GM21528 (cell line): Measurements from ENCODE around the gene SEC14L5.
A peak's percentile ranks its signal among the peaks of the same experiment; 100 is the strongest.
"Not testable (repeated sequence)": the region's sequence is repeated elsewhere in the genome, so short reads cannot be mapped to it uniquely, and the experiment has no call there.

Experiments used
- ATAC-seq: cut with Tn5 transposase; IDR thresholded peaks from one replicate; pipeline ENCODE4 v1.9.1; 2021; ENCODE audit warnings: mild to moderate bottlenecking, moderate library complexity; ENCODE audit not compliant: unreplicated experiment, low FRiP score

The SEC14L5 gene

GRCh38 chr16:4948903-4949766 lies 9.0 kb upstream of the SEC14L5 start:
- no peak for ATAC-seq

- ATAC-seq = no peak
These were observed 8.1 kb upstream of the SEC14L5 start for GRCh38 chr16:4949986-4950385.

DNA sequence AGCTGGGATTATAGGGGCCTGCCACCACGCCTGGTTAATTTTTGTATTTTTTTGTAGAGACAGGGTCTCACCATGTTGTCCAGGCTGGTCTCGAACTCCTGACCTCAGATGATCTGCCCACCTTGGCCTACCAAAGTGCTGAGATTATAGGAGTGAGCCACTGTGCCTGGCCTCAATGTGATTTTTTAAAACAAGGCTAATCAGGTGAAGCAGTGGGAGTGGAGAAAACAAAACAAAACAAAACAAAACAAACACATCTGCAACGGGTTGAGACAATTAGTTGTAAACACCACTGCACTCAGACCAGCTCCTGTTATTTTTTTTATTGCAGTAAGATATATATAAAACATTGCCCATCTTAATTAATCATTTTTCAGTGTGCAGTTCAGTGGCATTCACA lies 6.5 kb upstream of the SEC14L5 start:
- not testable (repeated sequence) for ATAC-seq

- no peak for ATAC-seq
These were observed 3.4 kb upstream of the SEC14L5 start for GRCh38 chr16:4954714-4955113.

DNA sequence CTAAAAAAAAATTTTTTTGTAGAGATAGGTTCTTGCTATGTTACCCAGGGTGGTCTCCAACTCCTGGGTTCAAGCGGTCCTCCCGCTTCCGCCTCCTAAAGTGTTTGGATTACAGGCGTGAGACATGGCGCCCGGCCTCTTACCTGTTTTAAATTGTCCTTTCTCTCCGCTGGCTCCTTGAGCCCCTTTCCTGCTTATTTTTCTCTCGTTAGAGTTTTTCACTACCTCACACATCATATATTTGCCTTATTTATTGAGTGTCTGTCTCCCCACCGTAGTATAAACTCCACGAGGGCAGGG lies 760 bp upstream of the SEC14L5 start:
- ATAC-seq = no peak

DNA sequence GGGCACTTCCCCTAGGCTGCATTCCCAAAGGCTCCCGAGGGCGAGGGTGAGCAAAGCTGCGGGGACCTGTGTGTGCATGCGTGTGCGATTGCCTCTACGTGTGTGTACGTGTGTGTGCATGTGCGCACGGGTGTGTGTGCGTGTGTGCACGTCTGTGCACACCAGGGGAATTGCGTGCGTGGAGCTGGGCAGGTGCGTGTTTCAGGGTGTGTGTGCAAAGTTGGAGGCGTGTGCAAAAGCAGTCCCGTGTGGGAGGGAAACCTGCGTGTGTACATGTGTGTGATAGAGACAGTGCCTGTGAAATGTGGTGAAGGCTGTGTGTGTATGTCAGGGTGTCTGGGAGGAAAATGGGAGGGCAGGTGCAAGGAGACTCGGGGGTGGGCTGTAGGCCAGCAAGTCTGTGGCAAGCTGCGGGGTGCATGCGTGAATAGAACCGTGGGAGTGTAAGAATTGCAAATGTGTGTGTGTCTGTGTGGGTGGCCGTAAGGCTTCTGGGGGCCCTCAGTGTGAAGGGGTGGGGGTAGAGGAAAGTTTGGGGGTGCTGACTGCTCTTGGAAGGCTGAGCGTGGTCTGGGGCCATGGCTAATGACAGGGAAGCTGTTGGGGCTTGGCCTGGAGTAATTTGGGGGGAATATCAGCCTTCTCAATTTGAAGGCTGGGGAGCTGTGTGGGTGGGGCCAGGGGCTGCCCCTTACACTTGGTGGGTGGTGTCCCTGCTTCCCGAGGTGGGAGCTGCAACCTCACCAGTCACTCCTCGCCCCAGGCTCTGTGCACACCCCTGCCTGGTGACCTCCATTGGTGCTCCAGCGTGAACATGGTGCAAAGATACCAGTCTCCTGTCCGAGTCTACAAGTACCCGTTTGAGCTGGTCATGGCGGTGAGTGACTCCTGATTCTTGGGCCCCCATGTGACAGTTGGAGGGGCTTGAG lies 644 bp downstream of the SEC14L5 start:
- no peak for ATAC-seq

DNA sequence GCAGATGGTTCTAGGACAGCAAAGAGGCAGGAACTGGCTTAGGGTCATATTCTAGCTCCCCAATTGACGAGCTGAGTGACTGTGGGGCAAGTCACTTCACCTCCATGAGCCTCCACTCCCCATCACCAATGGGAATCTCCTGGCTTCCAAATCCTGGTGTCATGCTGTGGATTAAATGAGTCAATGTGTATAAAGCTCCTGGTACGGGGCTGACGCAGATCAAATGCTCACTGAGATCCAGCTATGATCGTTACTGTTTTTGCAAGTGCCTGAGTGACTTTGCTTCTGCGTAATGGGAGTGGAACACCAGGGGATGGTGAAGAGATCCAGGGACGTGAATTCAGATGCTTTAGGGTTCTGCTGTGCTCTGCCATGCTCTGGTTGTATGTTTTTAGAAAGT lies 2.4 kb downstream of the SEC14L5 start:
- ATAC-seq = no peak

DNA sequence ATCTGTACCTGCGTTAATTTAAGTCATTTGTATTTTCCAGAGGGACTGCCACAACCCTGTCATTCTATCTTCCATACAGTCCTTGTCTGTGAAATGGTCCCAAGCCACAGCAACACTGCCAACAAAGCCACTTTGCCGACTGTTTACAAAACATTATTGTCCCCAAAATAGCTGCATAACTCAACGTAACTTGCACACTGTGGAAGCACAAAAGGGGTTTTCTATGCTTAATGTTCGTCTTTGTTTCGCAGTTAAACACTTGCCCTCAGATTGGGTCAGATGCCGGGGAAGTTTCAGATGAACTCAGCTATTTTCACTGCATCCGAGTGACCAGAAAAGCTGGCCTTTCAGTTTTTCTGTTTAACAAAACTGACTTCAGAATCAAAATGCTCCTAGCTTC lies 4.6 kb downstream of the SEC14L5 start:
- no peak for ATAC-seq

GRCh38 chr16:4963527-4963926 lies 5.4 kb downstream of the SEC14L5 start:
- not testable (repeated sequence) for ATAC-seq

DNA sequence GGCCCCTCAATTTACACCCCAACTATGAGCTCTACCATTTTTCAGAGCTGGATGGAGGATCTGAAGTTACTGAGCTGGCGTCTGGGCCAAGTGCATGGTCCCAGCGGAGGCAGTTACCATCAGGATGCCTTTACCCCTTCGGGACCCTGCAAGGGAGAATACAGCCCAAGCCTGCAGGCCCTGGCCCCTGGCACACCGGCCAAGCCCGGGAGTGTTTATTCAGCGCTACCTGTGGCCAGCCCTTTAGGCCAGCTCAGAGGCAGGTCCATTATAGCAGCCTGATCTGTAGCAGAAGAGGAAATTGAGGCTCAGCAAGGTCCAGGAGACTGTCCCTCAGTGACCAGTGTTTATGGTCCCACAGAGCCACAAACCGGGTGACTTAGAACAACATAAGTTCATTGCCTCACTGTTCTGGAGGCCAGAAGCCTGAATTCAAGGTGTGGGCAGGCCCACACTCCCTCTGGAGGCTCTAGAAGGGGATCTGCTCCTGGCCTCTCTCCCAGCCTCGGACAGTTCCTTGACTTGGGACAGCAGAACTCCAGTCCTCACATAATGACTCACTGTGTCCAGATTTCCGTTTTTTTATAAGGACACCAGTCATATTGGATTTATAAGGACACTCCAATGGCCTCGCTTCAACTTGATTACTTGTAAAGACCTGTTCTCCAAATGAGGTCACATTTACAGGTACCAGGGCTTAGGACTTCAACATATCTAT lies 8.8 kb downstream of the SEC14L5 start:
- ATAC-seq = no peak

DNA sequence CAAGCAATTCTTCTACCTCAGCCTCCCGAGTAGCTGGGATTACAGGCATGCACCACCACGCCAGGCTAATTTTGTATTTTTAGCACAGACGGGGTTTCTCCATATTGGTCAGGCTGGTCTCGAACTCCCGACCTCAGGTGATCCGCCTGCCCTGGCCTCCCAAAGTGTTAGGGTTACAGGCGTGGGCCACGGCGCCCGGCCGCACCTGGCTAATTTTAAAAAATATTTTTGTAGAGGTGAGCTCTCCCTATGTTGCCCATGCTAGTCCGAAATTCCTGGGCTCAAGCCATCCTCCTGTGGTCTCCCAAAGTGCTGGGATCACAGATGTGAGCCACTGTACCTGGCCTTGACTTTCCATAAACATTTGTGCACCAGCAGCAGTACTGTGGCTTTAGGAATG lies 10.1 kb downstream of the SEC14L5 start:
- ATAC-seq = not testable (repeated sequence)

DNA sequence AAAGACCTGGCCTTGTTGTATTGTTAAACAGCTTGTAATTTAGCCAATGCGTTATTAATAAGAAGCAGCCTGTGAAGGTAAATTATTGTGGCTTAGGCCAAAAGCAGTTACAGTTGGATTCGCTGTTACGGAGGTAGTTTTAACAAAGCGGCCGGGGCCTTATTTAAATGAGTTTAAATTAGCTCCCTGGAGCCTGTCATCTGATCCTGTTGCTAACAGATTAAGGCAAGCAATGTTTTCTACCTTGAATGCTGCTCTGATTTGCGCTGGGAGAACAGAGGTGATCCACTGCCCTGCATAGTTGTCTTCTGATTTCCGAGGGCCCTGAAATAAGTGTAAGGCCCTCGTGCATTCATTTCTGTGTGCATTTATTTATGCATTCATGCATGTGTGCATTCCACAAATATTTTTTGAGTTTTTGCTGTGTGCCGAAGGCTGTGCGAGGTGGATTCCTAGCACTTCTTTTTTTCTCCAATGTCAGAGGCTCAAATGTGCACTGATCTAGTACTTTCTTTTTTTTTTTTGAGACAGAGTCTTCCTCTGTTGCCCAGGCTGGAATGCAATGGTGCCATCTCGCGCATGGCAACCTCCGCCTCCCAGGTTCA lies 10.9 kb downstream of the SEC14L5 start:
- ATAC-seq = no peak

DNA sequence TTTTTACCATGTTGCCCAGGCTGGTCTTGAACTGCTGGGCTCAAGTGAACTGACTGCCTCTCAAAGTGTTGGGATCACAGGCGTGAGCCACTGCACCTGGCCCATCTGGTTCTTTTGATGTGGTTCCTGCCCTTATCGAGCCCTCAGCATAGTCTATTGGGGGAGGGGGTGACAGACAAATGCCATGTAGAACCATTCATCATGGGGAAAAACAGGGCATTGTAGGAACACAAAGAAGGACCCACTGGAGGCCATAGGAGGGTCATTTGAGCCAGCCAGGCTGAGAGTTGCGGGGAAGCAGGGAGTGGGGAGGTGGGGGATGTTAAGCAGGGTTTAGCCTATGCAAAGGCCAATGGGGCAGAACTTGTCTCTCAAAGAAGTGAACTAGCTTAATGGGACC lies 11.9 kb downstream of the SEC14L5 start:
- ATAC-seq = no peak

DNA sequence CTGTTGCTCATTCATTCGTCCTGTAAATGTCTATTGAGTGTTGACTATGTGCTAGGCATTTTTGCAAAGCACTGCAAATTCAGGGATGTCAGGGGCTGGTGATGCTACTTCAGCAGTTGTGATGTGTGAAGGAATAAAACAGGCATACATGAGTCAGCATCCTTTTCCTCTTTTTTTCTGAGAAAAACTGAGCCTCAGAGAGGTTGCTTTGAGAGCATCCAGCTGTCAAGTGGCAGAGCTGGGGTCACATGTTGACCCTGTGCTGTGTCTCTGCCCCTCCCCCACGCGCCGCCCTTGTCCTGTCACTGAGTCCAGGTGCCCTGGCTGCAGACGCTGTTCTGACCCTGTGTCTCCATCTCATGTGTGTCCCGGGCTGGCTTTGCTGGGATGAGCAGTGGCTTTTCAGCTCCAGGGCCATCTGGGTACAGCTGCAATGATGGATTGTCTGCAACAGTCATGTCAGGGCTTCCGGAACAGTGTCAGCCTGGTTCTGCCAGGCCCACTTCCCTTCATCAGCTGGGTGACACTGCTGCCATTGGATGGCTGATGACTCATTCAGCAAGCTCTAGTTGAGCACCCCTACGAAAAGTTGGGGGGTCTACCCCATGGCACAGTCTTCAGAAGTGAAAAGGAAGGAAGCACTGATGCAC lies 14.9 kb downstream of the SEC14L5 start:
- no peak for ATAC-seq

GRCh38 chr16:4976079-4976478 lies 17.9 kb downstream of the SEC14L5 start:
- peak; percentile 91 for ATAC-seq

- no peak for ATAC-seq
These were observed 18.5 kb downstream of the SEC14L5 start for GRCh38 chr16:4976611-4977145.

DNA sequence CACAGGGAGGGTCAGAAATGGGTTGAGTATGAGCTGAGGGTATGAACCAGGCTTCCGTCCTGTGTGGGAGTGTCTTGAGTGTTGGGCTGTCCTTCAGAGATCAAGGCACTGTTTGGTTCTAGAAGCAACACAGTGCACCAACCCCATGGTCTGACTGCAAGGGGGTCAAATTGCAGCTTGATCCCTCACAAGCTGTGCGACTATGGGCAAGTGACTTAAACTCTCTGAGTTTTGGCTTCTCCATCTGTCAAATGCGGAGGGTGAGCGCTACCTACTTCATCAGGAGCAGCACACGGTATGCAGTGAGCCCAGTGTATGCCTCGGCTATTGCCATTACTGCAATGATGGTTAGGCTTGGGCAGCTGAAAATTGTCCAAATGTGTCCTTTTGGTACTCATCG lies 21.0 kb downstream of the SEC14L5 start:
- ATAC-seq = no peak

- no peak for ATAC-seq
These were observed 21.9 kb downstream of the SEC14L5 start for GRCh38 chr16:4979736-4980660.

- ATAC-seq = no peak
These were observed 22.6 kb downstream of the SEC14L5 start for GRCh38 chr16:4980691-4981090.
